Activated CD4-positive, alpha-beta T cell treated with anti-CD3 and anti-CD28 coated beads, Interleukin-2, Interleukin-6, amounts not matched to agents 100 ng/mL and 50 ng/mL, durations not matched to agents 16 hours and 8 hours (primary cell): ENCODE measurements around the gene RELA.

ENCODE experiments used
- DNase-seq: peaks from one replicate; pipeline ENCODE4 v3.0.0-alpha.2; 2020

Gene RELA

GRCh38 chr11:65629579-65629978 lies 33.1 kb downstream of the RELA start:
- no peak for DNase-seq

GRCh38 chr11:65627202-65627601 lies 35.5 kb downstream of the RELA start:
- no peak for DNase-seq

- DNase-seq = peak; percentile 46
These were observed 36.9 kb downstream of the RELA start for GRCh38 chr11:65625628-65626342.

- no peak for DNase-seq
These were observed 37.6 kb downstream of the RELA start for GRCh38 chr11:65624931-65625627.

- no peak for DNase-seq
These were observed 38.7 kb downstream of the RELA start for GRCh38 chr11:65623852-65624616.

GRCh38 chr11:65623177-65623576 lies 39.5 kb downstream of the RELA start:
- DNase-seq = no peak

- DNase-seq = no peak
These were observed 40.7 kb downstream of the RELA start for GRCh38 chr11:65622011-65622410.

- no peak for DNase-seq
These were observed 41.3 kb downstream of the RELA start for GRCh38 chr11:65621460-65621859.

- no peak for DNase-seq
These were observed 42.0 kb downstream of the RELA start for GRCh38 chr11:65620666-65621065.

- no peak for DNase-seq
These were observed 43.3 kb downstream of the RELA start for GRCh38 chr11:65619281-65619928.

GRCh38 chr11:65618763-65619162 lies 44.0 kb downstream of the RELA start:
- no peak for DNase-seq

GRCh38 chr11:65617990-65618751 lies 44.5 kb downstream of the RELA start:
- no peak for DNase-seq

GRCh38 chr11:65617136-65617850 lies 45.4 kb downstream of the RELA start:
- DNase-seq = no peak

GRCh38 chr11:65616575-65617001 lies 46.1 kb downstream of the RELA start:
- peak; percentile 19 for DNase-seq

- peak; percentile 71 for DNase-seq
These were observed 46.7 kb downstream of the RELA start for GRCh38 chr11:65615950-65616574.

- peak; percentile 100 for DNase-seq
These were observed 47.3 kb downstream of the RELA start, which contains the start of gene PCNX3 for GRCh38 chr11:65615229-65615949. PCNX3 (plus strand) TSS chr11:65615776; CDS start chr11:65616312, 536 bp downstream.

GRCh38 chr11:65613091-65613928 lies 49.4 kb downstream of the RELA start:
- DNase-seq = no peak

- no peak for DNase-seq
These were observed 50.0 kb downstream of the RELA start for GRCh38 chr11:65612691-65613090.
